ENCODE measurements around the gene PDE4B. TPM values are rescaled to one million over a fixed set of nuclear protein-coding genes. Genes with fewer than 3 reads are reported as not detected.

Gene PDE4B
- total RNA-seq, 2 donors from 2014 or later, result 1.6 to 12.2 TPM

GRCh38 chr1:66300280-66300971, 507.7 kb downstream of the PDE4B start:
- Histone ChIP-seq H3K36me3 (replicated peaks in 1 of 2; ENCODE audit: insufficient read depth in 1 of 2, low read depth in 2 of 2) (no peaks in the 10 kb centered on the region), H3K4me3 (no peak overlapping the region), H3K27ac (peak overlapping the region in 2 of 4 donors; percentile 8 to 30), H3K9me3 (no peaks in the 10 kb centered on the region), H3K4me1 (no peaks in the 10 kb centered on the region), H3K27me3 (no peaks in the 10 kb centered on the region)
- TF ChIP-seq, protein P1, sequence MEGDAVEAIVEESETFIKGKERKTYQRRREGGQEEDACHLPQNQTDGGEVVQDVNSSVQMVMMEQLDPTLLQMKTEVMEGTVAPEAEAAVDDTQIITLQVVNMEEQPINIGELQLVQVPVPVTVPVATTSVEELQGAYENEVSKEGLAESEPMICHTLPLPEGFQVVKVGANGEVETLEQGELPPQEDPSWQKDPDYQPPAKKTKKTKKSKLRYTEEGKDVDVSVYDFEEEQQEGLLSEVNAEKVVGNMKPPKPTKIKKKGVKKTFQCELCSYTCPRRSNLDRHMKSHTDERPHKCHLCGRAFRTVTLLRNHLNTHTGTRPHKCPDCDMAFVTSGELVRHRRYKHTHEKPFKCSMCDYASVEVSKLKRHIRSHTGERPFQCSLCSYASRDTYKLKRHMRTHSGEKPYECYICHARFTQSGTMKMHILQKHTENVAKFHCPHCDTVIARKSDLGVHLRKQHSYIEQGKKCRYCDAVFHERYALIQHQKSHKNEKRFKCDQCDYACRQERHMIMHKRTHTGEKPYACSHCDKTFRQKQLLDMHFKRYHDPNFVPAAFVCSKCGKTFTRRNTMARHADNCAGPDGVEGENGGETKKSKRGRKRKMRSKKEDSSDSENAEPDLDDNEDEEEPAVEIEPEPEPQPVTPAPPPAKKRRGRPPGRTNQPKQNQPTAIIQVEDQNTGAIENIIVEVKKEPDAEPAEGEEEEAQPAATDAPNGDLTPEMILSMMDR (IDR thresholded peaks at IDR 0.05), result no peak
- TF ChIP-seq POLR2A (IDR thresholded peaks at IDR 0.05), result no peak
- intact Hi-C loops (cut with DNase I), result no loop called here
- 64 to 69% methylated on average over 7 of the region's 7 CpGs for WGBS, 2 donors
- DNase-seq (no peak), ATAC-seq (no peak)

DNA sequence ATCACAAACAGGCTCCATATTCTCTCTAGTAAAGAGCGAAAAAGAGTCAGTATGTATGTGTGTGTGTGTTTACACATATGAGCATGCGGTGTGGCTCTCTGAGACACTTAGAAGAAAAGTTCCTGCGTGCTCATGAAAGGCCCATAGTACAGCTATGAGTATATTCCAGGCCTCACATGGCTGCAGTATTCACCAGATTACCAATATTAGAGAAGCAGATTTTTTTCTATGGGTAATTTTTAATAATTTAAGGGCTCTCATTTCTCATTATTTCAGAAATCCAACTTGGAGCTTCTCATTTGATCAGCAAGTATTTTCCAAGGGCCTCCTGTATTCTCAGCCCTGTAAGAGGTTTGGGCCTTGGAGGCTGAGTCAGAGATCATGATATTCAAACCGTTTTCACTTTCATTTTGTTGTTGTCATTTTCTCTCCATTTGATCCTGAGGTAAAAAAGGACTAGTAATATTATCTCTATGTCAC, 508.3 kb downstream of the PDE4B start:
- Histone ChIP-seq H3K4me3 (no peak overlapping the region), H3K4me1 (no peaks in the 10 kb centered on the region), H3K36me3 (replicated peaks in 1 of 2; ENCODE audit: insufficient read depth in 1 of 2, low read depth in 2 of 2) (no peaks in the 10 kb centered on the region), H3K9me3 (no peaks in the 10 kb centered on the region), H3K27ac (peak overlapping the region in 2 of 4 donors; percentile 8 to 30), H3K27me3 (no peaks in the 10 kb centered on the region)
- intact Hi-C loops (cut with DNase I), result no loop called here
- TF ChIP-seq, protein P1 (IDR thresholded peaks at IDR 0.05), result no peak
- TF ChIP-seq POLR2A (IDR thresholded peaks at IDR 0.05), result no peak
- ATAC-seq (no peak), DNase-seq (no peak)
- WGBS, 2 donors, result 55 to 66% methylated on average over 4 of the region's 4 CpGs

DNA sequence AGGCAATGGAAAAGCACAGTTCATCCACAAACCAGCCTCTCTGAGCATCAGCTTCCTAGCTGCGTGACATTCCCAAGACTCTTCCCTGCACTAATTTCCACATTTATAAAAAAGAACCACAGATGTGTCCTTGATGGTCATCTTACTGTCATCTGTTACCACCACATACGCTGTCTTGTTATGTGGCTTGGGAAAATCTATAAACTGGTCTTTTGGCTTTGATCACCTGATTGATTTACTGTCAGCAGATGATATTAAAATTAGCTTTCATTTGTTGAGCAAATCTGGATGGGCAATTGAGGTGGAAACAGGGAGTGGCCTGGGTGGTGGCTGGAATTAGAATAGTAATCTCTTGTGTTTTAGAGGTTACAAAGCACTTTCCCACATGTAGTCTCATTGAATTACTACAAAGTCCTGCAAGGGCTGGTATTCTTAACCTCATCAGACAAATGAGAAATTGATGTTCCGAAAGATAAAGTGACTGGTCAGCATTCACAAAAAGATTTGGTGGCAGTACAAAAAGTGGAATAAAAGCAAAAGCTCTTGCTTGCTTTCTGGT, 509.6 kb downstream of the PDE4B start:
- WGBS, 2 donors, result 65 to 75% methylated on average over 3 of the region's 3 CpGs
- H3K9me3 ChIP-seq, result no peaks in the 10 kb centered on the region
- H3K4me1 ChIP-seq, result no peaks in the 10 kb centered on the region
- DNase-seq (no peak), ATAC-seq (no peak)
- no peaks in the 10 kb centered on the region for H3K36me3 ChIP-seq (replicated peaks in 1 of 2; ENCODE audit: insufficient read depth in 1 of 2, low read depth in 2 of 2)
- no peaks in the 10 kb centered on the region for H3K27me3 ChIP-seq
- no peak for TF ChIP-seq POLR2A (IDR thresholded peaks at IDR 0.05)
- TF ChIP-seq, protein P1 (IDR thresholded peaks at IDR 0.05), result no peak
- intact Hi-C loops (cut with DNase I), result no loop called here
- no peak overlapping the region for H3K4me3 ChIP-seq
- H3K27ac ChIP-seq, result no peak overlapping the region

DNA sequence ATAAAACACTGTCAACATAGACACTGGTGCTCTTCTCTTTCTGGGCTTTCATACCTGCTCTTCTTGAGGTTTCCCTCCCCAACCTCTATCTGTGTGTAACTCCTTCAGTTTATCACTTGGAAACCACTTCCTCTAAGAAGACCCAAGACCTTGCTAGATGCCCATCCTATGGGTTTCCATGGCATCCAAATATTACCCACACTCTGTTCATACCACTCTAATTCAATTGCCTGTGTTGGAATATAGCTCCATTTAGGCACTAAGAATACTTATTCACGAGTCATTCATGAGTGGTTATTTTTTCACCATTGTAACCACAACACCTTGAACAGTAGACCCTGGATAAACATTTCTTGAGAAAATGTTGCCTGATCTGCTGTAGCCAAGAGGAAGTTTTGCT, 510.1 kb downstream of the PDE4B start:
- TF ChIP-seq, protein P1 (IDR thresholded peaks at IDR 0.05), result no peak
- TF ChIP-seq POLR2A (IDR thresholded peaks at IDR 0.05), result no peak
- no peak for DNase-seq
- Histone ChIP-seq H3K9me3 (no peaks in the 10 kb centered on the region), H3K36me3 (replicated peaks in 1 of 2; ENCODE audit: insufficient read depth in 1 of 2, low read depth in 2 of 2) (no peaks in the 10 kb centered on the region), H3K4me1 (no peaks in the 10 kb centered on the region), H3K27ac (no peak overlapping the region), H3K27me3 (no peaks in the 10 kb centered on the region), H3K4me3 (no peak overlapping the region)
- WGBS, 2 donors, result 38 to 57% methylated on average over 1 of the region's 1 CpG
- ATAC-seq, result no peak
- intact Hi-C loops (cut with DNase I), result no loop called here

Data from body of pancreas (tissue), 4 donors.